HG02973 (cell line): Measurements from ENCODE around the gene TCN1.
"Not testable (repeated sequence)": the region's sequence is repeated elsewhere in the genome, so short reads cannot be mapped to it uniquely, and the experiment has no call there.

Experiments
- ATAC-seq: cut with Tn5 transposase; IDR thresholded peaks from one replicate; pipeline ENCODE4 v1.9.1; 2021; ENCODE audit warnings: moderate library complexity; ENCODE audit not compliant: unreplicated experiment

Gene TCN1

GRCh38 chr11:59866397-59866796, at the start of gene TCN1:
Gene TCN1 (minus strand): TSS chr11:59866487. CDS start chr11:59866470, 17 bp downstream.
- no peak for ATAC-seq

GRCh38 chr11:59903569-59903968, 37.3 kb upstream of the TCN1 start:
- not testable (repeated sequence) for ATAC-seq

GRCh38 chr11:59901306-59901705, 35.0 kb upstream of the TCN1 start:
- no peak for ATAC-seq

- ATAC-seq = no peak
Measured at GRCh38 chr11:59900366-59901126, 34.3 kb upstream of the TCN1 start.

- no peak for ATAC-seq
Measured at GRCh38 chr11:59899532-59899931, 33.2 kb upstream of the TCN1 start.

GRCh38 chr11:59898650-59899049, 32.4 kb upstream of the TCN1 start:
- no peak for ATAC-seq

GRCh38 chr11:59898046-59898445, 31.8 kb upstream of the TCN1 start:
- ATAC-seq = no peak

- ATAC-seq = no peak
Measured at GRCh38 chr11:59894616-59895015, 28.3 kb upstream of the TCN1 start.

- no peak for ATAC-seq
Measured at GRCh38 chr11:59891781-59892181, 25.5 kb upstream of the TCN1 start.

GRCh38 chr11:59887156-59887555, 20.9 kb upstream of the TCN1 start:
- not testable (repeated sequence) for ATAC-seq

- no peak for ATAC-seq
Measured at GRCh38 chr11:59883597-59883996, 17.3 kb upstream of the TCN1 start.

GRCh38 chr11:59879567-59879966, 13.3 kb upstream of the TCN1 start:
- ATAC-seq = no peak

- ATAC-seq = no peak
Measured at GRCh38 chr11:59878575-59878974, 12.3 kb upstream of the TCN1 start, which contains the start of gene OOSP3. Gene OOSP3 (plus strand): TSS chr11:59878782. CDS start chr11:59878809, 27 bp downstream.

GRCh38 chr11:59877784-59878183, 11.5 kb upstream of the TCN1 start:
- no peak for ATAC-seq

- no peak for ATAC-seq
Measured at GRCh38 chr11:59877325-59877724, 11.0 kb upstream of the TCN1 start.

GRCh38 chr11:59875856-59876519, 9.7 kb upstream of the TCN1 start:
- ATAC-seq = no peak

- no peak for ATAC-seq
Measured at GRCh38 chr11:59872076-59872475, 5.8 kb upstream of the TCN1 start.

- no peak for ATAC-seq
Measured at GRCh38 chr11:59867946-59868345, 1.7 kb upstream of the TCN1 start.

GRCh38 chr11:59866836-59867235, 549 bp upstream of the TCN1 start:
- no peak for ATAC-seq

GRCh38 chr11:59865031-59865430, 1.3 kb downstream of the TCN1 start:
- no peak for ATAC-seq

GRCh38 chr11:59862252-59862651, 4.0 kb downstream of the TCN1 start:
- ATAC-seq = no peak

GRCh38 chr11:59859673-59860072, 6.6 kb downstream of the TCN1 start:
- no peak for ATAC-seq
